ENCODE results near the gene SKP1.

Gene SKP1

GRCh38 chr5:134113902-134114875 lies 62.6 kb downstream of the SKP1 start, which contains the start of gene TCF7:
Gene TCF7, plus strand, starts transcription at chr5:134114681. Its CDS starts 226 bp downstream, at chr5:134114907.
- peak; percentile 83 for DNase-seq (ENCODE audit: low read depth, low spot score)

DNA sequence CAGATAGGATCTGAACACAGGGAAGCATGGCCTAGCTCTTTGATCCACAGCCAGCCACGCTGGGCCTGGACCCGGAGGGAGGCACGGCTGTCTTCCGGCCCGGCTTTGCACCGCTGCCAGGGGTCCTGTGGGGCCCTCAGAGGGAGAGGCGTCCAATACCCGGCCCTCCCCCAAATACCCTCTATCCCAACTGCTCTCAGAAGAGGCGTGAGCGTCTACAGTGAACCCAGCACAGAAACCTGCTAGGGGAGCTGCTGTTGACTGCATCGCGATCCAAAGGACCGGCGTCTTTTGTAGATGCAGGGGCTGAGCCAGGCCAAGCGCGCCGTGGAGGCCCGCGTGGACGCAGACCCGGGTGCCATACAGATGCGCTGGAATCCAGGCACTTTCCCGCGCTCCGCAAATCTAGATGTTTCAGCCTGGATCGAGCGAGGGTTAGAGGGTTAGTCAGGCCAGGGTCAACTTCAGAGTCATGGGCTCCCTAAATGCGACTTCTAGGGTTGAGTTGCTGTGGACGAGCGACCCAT lies 63.3 kb downstream of the SKP1 start:
- no peak for DNase-seq (ENCODE audit: low read depth, low spot score)

DNA sequence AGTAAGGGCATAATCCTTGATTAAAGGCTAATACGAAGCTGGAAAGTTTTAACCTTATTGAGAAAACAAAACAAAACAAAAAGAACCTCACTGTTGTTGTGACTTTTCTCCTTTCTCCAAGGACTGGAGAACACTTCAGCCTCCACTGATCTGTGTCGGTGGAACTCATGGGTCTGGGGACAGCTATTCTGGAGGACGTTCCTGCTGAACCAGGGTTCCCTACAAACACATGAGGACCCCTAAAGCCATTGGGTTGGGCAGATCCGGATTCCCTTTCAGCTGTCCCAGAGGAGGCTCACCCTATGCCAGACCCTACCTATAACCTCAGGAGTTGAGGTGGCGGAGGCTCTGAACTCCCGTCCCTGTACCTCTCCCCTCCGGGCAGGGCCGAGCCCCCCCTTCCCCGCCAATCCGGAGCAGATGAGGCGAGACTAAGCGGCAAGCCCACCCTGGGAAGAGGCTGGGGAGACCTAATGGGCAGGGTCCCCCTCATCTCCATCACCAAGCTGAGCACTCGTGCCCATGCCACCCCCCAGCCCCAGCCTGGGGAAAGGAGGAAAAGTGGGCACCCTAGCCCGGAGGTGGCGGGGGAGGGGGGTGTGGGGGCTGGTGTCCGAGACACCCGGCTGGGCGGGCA lies 63.9 kb downstream of the SKP1 start:
- no peak for DNase-seq (ENCODE audit: low read depth, low spot score)

DNA sequence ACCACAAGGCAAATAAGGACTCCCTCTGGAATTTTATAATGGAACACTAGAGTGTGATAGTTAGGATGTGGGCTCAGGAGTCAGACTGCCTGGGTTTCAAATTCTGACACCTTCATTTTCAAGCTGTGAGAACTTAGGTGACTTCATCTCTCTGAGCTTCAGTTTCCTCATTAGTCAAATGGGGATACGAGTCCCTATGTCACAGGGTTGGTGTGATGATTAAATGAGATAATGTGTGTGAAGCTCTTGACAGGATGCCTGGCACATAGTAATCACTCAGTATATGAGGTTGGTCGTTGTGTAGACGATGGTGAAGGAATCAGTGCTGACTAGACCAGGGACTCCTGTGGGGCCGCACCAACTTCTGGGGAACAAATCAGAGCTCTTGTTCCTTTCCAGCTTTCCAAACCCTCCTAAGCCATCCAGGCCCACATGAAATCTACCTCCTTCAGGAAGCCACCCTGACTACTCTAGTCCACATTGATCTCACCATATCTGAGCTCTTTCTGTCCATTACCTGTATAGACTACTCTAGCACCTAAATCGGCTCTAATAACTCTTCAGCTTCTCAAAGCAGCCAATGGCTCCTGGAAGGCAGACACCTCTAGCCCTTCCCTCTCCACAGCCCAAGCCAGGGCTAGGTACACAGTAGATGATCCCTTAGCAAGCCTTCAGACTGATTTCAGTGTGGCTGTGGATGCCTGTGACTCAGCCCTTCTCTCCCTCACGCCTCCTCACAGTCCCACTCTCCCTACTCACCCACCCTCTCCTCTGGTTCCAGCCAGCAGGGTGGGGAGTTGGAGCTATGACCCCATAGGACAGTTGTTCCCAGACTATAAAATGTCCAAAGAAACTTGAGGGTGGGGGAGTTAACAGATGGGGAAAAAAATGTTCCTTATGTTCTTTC lies 64.8 kb downstream of the SKP1 start:
- no peak for DNase-seq (ENCODE audit: low read depth, low spot score)

DNA sequence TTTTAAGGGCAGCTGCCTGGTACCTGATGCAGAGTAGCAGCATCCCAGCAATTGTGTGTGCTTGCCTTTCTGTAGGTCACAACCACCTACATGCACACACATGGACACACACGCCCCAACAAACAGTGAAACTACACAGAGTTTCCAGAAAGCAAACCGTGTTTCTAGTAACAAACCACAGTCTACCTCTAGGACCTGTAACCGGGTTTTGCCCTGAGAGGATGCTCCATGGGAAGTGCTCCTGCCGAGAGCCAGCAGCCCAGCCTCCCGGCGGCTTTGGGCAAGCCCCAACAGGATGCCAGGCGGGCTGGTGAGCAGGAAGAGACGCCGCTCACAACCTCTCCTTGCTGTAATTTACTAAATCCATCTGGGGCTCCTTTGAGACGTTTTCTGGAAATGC lies 66.4 kb downstream of the SKP1 start:
- no peak for DNase-seq (ENCODE audit: low read depth, low spot score)

- no peak for DNase-seq (ENCODE audit: low read depth, low spot score)
These were observed 69.0 kb downstream of the SKP1 start for GRCh38 chr5:134107779-134108178.

DNA sequence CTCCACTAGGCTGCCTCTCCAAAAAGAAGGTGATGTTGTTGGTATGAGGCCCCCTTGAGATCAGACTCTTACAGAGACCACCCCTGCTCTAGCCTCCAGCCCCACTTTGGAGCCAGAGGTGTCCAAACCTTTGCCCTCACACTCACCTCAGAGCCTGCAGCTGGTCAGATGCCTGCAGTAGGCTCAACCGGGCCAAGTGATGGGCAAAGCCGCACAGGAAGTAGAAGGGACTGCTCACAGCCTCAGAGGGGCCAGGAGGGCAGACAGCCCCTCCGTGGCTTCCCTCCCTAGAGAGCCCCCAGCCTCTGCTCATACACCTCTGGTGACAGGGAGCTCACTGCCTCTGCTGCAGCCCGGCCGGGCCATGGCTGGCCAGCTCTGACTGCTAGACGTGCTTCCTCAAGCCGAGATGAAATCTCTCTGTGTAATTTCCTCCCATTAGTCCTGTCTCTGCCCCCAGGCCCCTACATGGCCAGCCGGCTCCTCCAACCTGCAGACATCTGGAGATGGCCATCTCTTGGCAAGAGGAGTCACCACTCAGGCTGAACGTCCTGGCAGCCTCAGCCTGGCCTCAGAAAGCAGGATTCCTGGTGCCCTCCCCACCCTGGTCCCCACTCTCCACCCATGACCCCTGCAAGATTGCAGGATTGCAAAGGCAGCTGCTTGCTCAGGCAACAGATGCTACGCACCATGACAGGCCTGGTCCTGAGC lies 69.6 kb downstream of the SKP1 start:
- peak; percentile 58 for DNase-seq (ENCODE audit: low read depth, low spot score)

DNA sequence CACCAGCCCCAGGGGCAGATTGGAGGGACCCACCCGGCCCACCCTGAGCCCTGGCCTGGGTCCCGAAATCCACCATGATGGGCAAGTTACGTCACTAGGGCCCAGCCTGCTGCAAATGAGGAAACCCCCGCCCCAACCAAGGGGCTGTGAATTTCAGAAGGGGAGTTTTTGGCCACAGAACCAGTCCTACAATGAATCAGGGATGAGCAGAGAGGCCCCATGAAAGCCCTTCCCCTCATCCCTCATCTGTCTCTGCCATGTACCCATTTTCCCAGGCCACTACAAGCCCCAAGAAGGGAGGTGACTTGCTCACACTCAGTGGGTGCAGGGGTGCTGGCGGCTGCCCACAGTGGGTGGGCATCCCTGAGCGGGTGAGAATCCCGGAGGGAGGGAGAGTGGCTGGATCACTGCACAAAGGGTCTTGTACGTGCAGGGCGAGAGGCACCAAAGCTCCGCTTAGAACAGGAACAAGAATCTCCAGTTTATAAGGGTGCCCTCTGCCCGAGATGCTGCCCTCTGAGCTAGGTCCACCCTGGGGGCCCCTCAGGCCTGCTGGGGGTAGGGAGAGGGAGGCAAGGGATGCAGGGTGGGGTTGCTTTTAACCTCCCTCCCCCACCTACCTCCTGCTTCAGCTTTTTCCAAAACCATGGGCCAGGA lies 72.6 kb downstream of the SKP1 start:
- no peak for DNase-seq (ENCODE audit: low read depth, low spot score)

DNA sequence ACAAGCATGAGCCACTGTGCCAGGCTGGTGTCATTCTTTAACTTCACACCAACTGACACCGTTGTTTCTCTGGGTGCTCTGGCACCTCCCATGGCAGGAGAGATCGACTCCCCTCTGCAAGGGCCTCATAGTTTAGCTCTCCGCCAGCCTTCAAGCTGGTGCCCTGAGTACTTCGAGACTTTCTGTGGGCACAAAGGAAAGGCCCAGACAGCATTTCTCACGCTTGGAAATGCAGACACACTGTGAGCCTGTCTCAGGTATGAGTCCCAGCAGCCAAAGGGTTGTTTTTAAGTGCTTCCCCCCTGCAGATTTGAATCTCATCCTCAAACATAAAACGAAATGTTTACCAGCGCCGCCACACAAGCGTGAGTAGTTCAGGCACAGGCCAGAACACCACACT lies 73.4 kb downstream of the SKP1 start:
- no peak for DNase-seq (ENCODE audit: low read depth, low spot score)

- DNase-seq (ENCODE audit: low read depth, low spot score) = peak; percentile 90
These were observed 74.9 kb downstream of the SKP1 start for GRCh38 chr5:134101686-134102439.

DNA sequence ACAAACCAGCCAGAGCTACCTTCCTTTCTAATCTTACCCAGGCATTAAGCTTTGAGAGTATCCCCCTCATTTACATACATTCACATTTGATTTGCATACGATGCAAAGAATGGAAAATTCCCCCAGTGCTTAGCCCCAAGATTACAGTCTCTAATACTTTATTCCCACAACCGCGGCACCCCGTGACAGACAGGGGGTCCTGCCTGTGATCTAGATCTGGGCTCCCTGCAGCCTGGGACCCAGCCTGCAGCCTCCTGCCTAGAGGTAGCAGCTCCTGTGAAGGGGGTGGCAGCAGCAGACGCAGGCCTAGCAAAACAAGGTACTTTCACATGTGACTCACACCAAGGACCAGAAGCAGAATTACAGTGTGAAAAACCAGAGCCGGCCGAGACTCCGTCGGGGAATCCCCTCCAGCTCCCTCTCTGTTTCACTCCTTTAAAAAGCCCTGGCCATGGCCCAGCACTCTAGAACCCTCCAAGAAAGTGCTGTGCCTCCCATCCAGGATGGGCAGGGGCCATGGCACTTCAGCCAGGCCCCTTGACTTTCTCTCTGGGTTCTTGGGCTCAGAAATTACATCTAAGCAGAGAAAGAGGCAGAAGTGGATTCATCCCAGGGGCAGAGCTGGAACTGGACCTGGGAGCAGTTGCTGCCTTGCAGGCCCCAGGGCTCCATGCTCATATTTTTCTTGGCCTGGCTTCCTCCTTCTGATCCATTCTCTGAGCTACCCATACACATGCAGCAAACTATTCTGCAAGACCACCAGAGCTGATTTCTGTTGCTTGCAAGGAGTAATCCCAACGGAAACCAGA lies 76.3 kb downstream of the SKP1 start:
- peak; percentile 83 for DNase-seq (ENCODE audit: low read depth, low spot score)

DNA sequence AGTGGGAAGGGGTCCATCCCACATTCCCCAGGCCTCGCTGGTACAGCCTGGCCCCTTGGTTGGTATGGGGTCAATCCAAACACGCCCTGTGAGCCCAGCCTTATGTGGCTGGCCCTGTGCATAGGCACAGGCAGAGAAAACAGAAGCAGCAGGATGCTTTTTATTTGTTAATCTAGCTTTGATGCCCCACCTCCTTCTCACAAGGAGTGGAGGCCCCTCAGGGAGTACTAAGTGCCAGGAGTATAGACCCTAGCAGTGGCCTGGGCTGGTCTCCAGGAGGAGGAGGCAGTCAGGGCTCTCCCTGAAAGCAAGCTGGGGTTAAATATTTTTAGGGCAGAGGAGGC lies 76.8 kb downstream of the SKP1 start:
- peak; percentile 67 for DNase-seq (ENCODE audit: low read depth, low spot score)

- DNase-seq (ENCODE audit: low read depth, low spot score) = no peak
These were observed 77.4 kb downstream of the SKP1 start for GRCh38 chr5:134099288-134099872.

Measured in ELF-1 (cell line).